Smooth muscle cell of the umbilical artery (primary cell): ENCODE measurements around the gene FAM168A. TPM values are rescaled to one million over a fixed set of nuclear protein-coding genes. Genes with fewer than 3 reads are reported as not detected.

Experiments used
- total RNA-seq: library from RNA; depleted of rRNA; stranded (reverse); fragments of >200 nt; gene quantifications from 2 replicates; pipeline ENCODE4 v1.2.3, GENCODE V29; 2014

Gene FAM168A
- 30.3 and 34.0 TPM in 2 replicates for total RNA-seq

DNA sequence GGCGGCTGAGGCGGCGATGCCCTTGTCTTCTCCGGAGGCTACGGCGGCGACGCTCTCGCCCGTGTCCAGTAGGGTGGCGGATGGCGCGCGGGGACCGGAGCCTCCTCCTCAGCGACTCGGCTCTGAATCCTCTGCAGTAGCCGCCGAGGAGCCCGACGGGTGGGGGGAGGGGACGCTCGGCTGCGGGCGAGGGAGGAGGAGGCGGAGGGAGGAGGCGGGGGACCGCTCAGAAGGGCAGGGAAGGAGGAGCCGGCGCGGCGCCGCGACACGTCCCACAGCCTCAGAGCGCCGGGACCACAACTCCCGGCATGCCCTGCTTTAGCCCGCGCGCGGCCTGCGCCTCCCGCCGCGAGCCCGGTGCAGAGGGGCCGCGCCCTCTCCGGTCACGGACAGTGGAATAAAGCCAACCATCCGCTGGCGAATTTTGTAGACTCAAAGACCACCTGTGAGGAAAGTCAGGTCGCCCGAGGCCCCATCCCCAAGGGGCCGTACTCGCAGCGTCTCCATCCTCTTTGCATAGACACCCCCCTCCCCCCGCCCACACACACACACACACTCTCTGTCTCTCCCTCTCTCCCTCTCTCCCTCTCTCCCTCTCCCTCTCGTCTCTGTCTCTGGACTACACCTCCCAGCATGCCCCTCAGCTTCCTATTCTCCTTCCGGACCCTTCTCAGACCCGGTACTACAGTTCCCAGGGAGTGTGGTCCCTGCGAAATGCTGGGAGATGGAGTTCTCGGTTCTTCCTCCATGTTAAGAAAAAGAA lies at the start of gene FAM168A:
TSS of gene FAM168A (minus strand) at position 157 of the 763 bp plus-strand sequence. CDS start 129,638 bp downstream, outside the sequence.

GRCh38 chr11:73645972-73646631 lies 48.2 kb upstream of the FAM168A start, which contains the start of gene PLEKHB1:
Gene PLEKHB1 (plus strand): TSS chr11:73646581. CDS start chr11:73646609, 28 bp downstream.

DNA sequence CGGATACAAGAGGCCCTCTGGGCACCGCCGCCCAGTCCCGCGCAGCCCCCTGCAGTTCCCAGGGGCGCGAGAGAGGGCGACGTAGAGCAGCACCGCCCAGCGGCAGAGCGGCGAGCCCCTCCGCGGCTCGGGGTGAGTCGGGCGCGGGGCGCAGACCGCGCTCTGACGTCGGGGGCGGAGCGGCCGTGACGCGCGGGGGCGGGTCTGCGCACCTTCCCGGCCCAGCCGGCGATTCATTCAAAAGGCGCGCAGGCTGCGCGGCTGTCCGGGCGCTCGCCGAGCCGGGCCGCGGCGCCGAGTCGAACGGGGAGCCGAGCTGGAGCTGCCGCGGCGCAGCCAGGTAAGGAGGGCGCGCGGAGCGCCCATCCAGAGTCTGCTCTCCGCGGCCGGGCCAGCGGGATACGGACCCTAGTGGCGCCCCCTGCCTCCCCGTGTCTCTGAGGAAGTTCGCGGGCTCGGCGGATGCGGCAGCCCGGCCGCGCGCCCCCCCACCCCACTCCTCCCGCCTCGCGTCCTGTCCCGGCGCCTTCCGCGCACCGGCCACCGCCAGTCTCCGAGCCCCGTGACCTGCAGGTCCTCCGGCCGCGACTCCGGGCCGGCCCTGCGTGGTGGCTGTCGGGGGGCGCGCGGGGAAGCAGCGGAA lies 221.6 kb downstream of the FAM168A start, which contains the start of gene RELT:
TSS of gene RELT (plus strand) at position 240 of the 643 bp plus-strand sequence. CDS start 12,738 bp downstream, outside the sequence.

Other genes starting within 250 kb of the FAM168A start
- 10.9 and 11.3 TPM in 2 replicates for gene RELT, start 221.7 kb downstream of the FAM168A start, total RNA-seq
- 1.2 and 1.4 TPM in 2 replicates for gene PLEKHB1, start 48.5 kb upstream of the FAM168A start, total RNA-seq
- gene RAB6A, start 163.0 kb upstream of the FAM168A start, total RNA-seq = 163 and 189 TPM in 2 replicates
- gene MRPL48, start 189.8 kb upstream of the FAM168A start, total RNA-seq = 17.5 and 18.1 TPM in 2 replicates